OCI-LY1 (cell line): Measurements from ENCODE around the gene FHIT.

Experiments
- H2AFZ ChIP-seq: fragments of 200-600 bp; sonication (generic), shearing (Covaris generic); 2 replicates; pipeline ENCODE4 v1.6.0; 2014; ENCODE audit warnings: antibody characterized with exemption, mild to moderate bottlenecking, low read length
- H3F3A ChIP-seq: fragments of 200-600 bp; sonication (generic), shearing (Covaris generic); 2 replicates; pipeline ENCODE4 v1.6.0; 2014; ENCODE audit warnings: mild to moderate bottlenecking, antibody characterized with exemption, low read length, moderate library complexity; ENCODE audit not compliant: insufficient read depth
- H3K27ac ChIP-seq: fragments of 200-600 bp; sonication (generic); 2 replicates; pipeline ENCODE4 v1.5.1; 2014; ENCODE audit warnings: low read length, mixed run types, mild to moderate bottlenecking, low read depth; ENCODE audit not compliant: poor library complexity, severe bottlenecking
- H3K27me3 ChIP-seq: fragments of 200-600 bp; sonication (generic); 2 replicates; pipeline ENCODE4 v1.6.0; 2014; ENCODE audit warnings: antibody characterized with exemption, mild to moderate bottlenecking, low read length, moderate library complexity; ENCODE audit not compliant: insufficient read depth
- H3K36me3 ChIP-seq: fragments of 200-600 bp; sonication (generic); 2 replicates; pipeline ENCODE4 v1.6.1; 2014; ENCODE audit warnings: mild to moderate bottlenecking, antibody characterized with exemption, low read length, moderate library complexity, mixed read lengths; ENCODE audit not compliant: insufficient read depth
- H3K4me1 ChIP-seq: fragments of 200-600 bp; sonication (generic); 2 replicates; pipeline ENCODE4 v1.5.1; 2014; ENCODE audit warnings: mild to moderate bottlenecking, low read length, moderate library complexity; ENCODE audit not compliant: insufficient read depth, severe bottlenecking
- H3K4me2 ChIP-seq: fragments of 200-600 bp; sonication (generic), shearing (Covaris generic); 2 replicates; pipeline ENCODE4 v1.6.1; 2014; ENCODE audit warnings: low read length
- H3K4me3 ChIP-seq: fragments of 200-600 bp; sonication (generic); 2 replicates; pipeline ENCODE4 v1.5.1; 2014; ENCODE audit warnings: low read length, low read depth, mild to moderate bottlenecking, mixed read lengths; ENCODE audit not compliant: poor library complexity, severe bottlenecking
- H3K79me2 ChIP-seq: fragments of 200-600 bp; shearing (Covaris generic); 2 replicates; pipeline ENCODE4 v1.6.1; 2016; ENCODE audit warnings: mixed run types, low read length, mixed read lengths; ENCODE audit not compliant: insufficient read depth
- H3K9ac ChIP-seq: fragments of 200-600 bp; sonication (generic), shearing (Covaris generic); 2 replicates; pipeline ENCODE4 v1.6.1; 2014; ENCODE audit warnings: mild to moderate bottlenecking, low read length, mixed read lengths
- H3K9me2 ChIP-seq: fragments of 200-600 bp; sonication (generic), shearing (Covaris generic); 2 replicates; pipeline ENCODE4 v1.6.1; 2014; ENCODE audit warnings: low read depth, mild to moderate bottlenecking, low read length, mixed read lengths
- H3K9me3 ChIP-seq: fragments of 200-600 bp; shearing (Covaris generic); 2 replicates; pipeline ENCODE4 v1.6.1; 2014; ENCODE audit warnings: low read length, mixed read lengths
- H4K20me1 ChIP-seq: fragments of 200-600 bp; sonication (generic), shearing (Covaris generic); 2 replicates; pipeline ENCODE4 v1.6.0; 2016; ENCODE audit warnings: mild to moderate bottlenecking, low read length; ENCODE audit not compliant: insufficient read depth
- CTCF ChIP-seq: fragments of 200-600 bp; sonication (generic), shearing (Covaris generic); IDR thresholded peaks from 2 replicates; pipeline ENCODE4 v1.5.1; 2017; ENCODE audit warnings: mild to moderate bottlenecking, antibody characterized with exemption, low read length, moderate library complexity, mixed read lengths
- EZH2 ChIP-seq: fragments of 200-600 bp; sonication (generic), shearing (Covaris generic); IDR thresholded peaks from 2 replicates; pipeline ENCODE4 v1.8.0; 2017; ENCODE audit warnings: borderline replicate concordance, mixed run types, mild to moderate bottlenecking, antibody characterized with exemption, low read length, moderate library complexity, mixed read lengths

Gene FHIT

GRCh38 chr3:60045686-60046085 lies 1205.6 kb downstream of the FHIT start:
- no peaks in the 10 kb centered on the region for H3F3A ChIP-seq
- no peak overlapping the region for H3K27ac ChIP-seq
- no peaks in the 10 kb centered on the region for H3K79me2 ChIP-seq
- H3K9ac ChIP-seq, result no peak overlapping the region
- no peaks in the 10 kb centered on the region for H4K20me1 ChIP-seq
- no peaks in the 10 kb centered on the region for H3K36me3 ChIP-seq
- no peaks in the 10 kb centered on the region for H3K27me3 ChIP-seq
- H3K4me3 ChIP-seq, result no peak overlapping the region
- no peaks in the 10 kb centered on the region for H3K9me2 ChIP-seq
- TF ChIP-seq CTCF, result no peak
- TF ChIP-seq EZH2, result no peak
- no peaks in the 10 kb centered on the region for H3K9me3 ChIP-seq
- H2AFZ ChIP-seq, result no peak overlapping the region
- no peak overlapping the region for H3K4me2 ChIP-seq
- H3K4me1 ChIP-seq, result no peaks in the 10 kb centered on the region

GRCh38 chr3:60036803-60037202 lies 1214.4 kb downstream of the FHIT start:
- no peak overlapping the region for H2AFZ ChIP-seq
- no peak overlapping the region for H3K9ac ChIP-seq

GRCh38 chr3:60033901-60034453 lies 1217.3 kb downstream of the FHIT start:
- Histone ChIP-seq H3K9me2 (no peaks in the 10 kb centered on the region), H3K36me3 (no peaks in the 10 kb centered on the region), H3K4me2 (no peak overlapping the region), H3K4me3 (no peak overlapping the region), H3K4me1 (no peaks in the 10 kb centered on the region), H2AFZ (no peak overlapping the region), H3K9me3 (no peaks in the 10 kb centered on the region), H4K20me1 (no peaks in the 10 kb centered on the region), H3F3A (no peaks in the 10 kb centered on the region), H3K27me3 (no peaks in the 10 kb centered on the region), H3K79me2 (no peaks in the 10 kb centered on the region), H3K9ac (no peak overlapping the region), H3K27ac (no peak overlapping the region)
- TF ChIP-seq CTCF (no peak), EZH2 (no peak)

More at GRCh38 chr3:60036803-60037202, 1214.4 kb downstream of the FHIT start:
- Histone ChIP-seq H3K36me3 (no peaks in the 10 kb centered on the region), H3K9me2 (no peaks in the 10 kb centered on the region), H3K27me3 (no peaks in the 10 kb centered on the region), H3K9me3 (no peaks in the 10 kb centered on the region), H3K4me1 (no peaks in the 10 kb centered on the region), H3F3A (no peaks in the 10 kb centered on the region), H3K27ac (no peak overlapping the region), H3K4me2 (no peak overlapping the region), H3K4me3 (no peak overlapping the region), H4K20me1 (no peaks in the 10 kb centered on the region), H3K79me2 (no peaks in the 10 kb centered on the region)
- TF ChIP-seq EZH2 (no peak), CTCF (no peak)
